DOHH2 (cell line): ENCODE data around the gene UBR3.

ENCODE experiments used
- EZH2phosphoT487 ChIP-seq: fragments of 200-600 bp; sonication (generic); IDR thresholded peaks from 2 replicates; pipeline ENCODE4 v1.6.1; 2017; ENCODE audit warnings: borderline replicate concordance, mild to moderate bottlenecking, antibody characterized with exemption, low read length, moderate library complexity, mixed read lengths
- TF ChIP-seq, protein P1 (sequence below): fragments of 200-600 bp; sonication (generic); IDR thresholded peaks from one replicate; pipeline ENCODE4 v1.5.1; 2014; ENCODE audit warnings: antibody characterized with exemption, mild to moderate bottlenecking, low read depth, low read length; ENCODE audit not compliant: poor library complexity, severe bottlenecking

DNA sequence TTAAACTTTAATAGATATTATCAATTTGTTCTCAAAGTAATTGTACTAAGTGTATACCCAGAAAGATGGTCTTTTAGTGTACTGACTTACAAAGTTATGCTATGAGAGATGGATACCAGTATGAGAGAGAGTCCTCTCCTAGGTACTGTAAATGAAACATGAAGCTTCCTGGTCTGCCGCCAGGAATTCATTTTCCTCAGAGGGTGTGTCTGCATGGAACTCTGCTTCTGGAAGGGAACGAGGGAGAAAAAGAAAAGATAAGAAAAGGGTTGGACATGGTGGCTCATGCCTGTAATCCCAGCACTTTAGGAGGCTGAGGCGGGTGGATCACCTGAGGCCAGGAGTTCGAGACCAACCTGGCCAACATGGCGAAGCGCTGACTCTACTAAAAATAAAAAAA, 30.8 kb upstream of the UBR3 start:
- TF ChIP-seq, protein P1, sequence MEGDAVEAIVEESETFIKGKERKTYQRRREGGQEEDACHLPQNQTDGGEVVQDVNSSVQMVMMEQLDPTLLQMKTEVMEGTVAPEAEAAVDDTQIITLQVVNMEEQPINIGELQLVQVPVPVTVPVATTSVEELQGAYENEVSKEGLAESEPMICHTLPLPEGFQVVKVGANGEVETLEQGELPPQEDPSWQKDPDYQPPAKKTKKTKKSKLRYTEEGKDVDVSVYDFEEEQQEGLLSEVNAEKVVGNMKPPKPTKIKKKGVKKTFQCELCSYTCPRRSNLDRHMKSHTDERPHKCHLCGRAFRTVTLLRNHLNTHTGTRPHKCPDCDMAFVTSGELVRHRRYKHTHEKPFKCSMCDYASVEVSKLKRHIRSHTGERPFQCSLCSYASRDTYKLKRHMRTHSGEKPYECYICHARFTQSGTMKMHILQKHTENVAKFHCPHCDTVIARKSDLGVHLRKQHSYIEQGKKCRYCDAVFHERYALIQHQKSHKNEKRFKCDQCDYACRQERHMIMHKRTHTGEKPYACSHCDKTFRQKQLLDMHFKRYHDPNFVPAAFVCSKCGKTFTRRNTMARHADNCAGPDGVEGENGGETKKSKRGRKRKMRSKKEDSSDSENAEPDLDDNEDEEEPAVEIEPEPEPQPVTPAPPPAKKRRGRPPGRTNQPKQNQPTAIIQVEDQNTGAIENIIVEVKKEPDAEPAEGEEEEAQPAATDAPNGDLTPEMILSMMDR: no peak
- TF ChIP-seq EZH2phosphoT487: no peak
